PFSK-1 (cell line): ENCODE data around the gene LRRC32.

Experiments
- FOXP2 ChIP-seq: optimal IDR thresholded peaks from 2 replicates; pipeline ENCODE3; 2011; ENCODE audit warnings: borderline replicate concordance, control low read depth, inconsistent platforms; ENCODE audit not compliant: insufficient read depth; ENCODE audit errors: extremely low read length, extremely low read depth
- POLR2AphosphoS5 ChIP-seq: IDR thresholded peaks from 2 replicates; pipeline ENCODE4 v1.6.1; 2012; ENCODE audit warnings: low read depth, mild to moderate bottlenecking, control low read depth, low read length, moderate library complexity
- SIN3A ChIP-seq: IDR thresholded peaks from 2 replicates; pipeline ENCODE4 v1.6.1; 2012; ENCODE audit warnings: mild to moderate bottlenecking, low read length, moderate library complexity, borderline replicate concordance; ENCODE audit not compliant: insufficient read depth
- TAF1 ChIP-seq: IDR thresholded peaks from 2 replicates; pipeline ENCODE4 v1.6.1; 2012; ENCODE audit warnings: low read length, control low read depth, borderline replicate concordance; ENCODE audit not compliant: insufficient read depth
- TF ChIP-seq, protein P1 (sequence below), 2 experiments: IDR thresholded peaks; 2 replicates each; pipeline versions ENCODE4 v1.6.1 to v1.8.0; 2011 to 2012; ENCODE audit warnings: low read depth in 2 of 2, low read length in 2 of 2, control low read depth in 1 of 2, inconsistent platforms in 1 of 2, mild to moderate bottlenecking in 1 of 2, moderate library complexity in 1 of 2; ENCODE audit not compliant: insufficient read depth in 1 of 2

Gene LRRC32

DNA sequence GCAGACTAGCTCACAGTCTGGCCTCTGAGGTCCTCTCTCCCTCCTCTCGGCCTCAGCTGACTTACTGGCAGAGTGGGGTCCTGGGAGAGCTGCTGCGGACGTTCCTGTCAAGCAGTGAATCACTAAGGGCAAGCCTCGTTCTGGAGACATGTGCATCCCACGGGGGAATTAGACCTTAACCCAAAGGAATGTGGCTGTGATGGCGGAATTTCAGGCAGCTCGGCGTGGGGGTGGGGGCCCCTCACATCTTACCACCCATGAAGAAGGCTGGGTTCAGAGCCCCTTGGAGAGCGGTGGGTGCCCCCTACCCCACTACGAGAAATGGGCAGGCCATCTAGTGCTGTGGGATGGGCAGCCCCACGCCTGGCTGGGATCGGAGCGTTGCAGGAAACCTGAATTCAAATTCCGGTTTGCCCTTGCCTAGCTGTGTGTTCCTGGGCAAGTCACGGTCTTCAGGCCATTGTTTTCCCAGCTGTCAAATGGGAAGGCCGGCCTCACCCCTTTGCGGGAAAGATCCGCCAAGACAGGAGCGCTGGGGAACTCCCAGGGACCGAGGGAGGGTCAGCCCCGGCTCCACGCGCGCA lies 554 bp downstream of the LRRC32 start:
- TF ChIP-seq FOXP2 (no peak), SIN3A (no peak), TAF1 (no peak), POLR2AphosphoS5 (no peak)
- TF ChIP-seq, protein P1, sequence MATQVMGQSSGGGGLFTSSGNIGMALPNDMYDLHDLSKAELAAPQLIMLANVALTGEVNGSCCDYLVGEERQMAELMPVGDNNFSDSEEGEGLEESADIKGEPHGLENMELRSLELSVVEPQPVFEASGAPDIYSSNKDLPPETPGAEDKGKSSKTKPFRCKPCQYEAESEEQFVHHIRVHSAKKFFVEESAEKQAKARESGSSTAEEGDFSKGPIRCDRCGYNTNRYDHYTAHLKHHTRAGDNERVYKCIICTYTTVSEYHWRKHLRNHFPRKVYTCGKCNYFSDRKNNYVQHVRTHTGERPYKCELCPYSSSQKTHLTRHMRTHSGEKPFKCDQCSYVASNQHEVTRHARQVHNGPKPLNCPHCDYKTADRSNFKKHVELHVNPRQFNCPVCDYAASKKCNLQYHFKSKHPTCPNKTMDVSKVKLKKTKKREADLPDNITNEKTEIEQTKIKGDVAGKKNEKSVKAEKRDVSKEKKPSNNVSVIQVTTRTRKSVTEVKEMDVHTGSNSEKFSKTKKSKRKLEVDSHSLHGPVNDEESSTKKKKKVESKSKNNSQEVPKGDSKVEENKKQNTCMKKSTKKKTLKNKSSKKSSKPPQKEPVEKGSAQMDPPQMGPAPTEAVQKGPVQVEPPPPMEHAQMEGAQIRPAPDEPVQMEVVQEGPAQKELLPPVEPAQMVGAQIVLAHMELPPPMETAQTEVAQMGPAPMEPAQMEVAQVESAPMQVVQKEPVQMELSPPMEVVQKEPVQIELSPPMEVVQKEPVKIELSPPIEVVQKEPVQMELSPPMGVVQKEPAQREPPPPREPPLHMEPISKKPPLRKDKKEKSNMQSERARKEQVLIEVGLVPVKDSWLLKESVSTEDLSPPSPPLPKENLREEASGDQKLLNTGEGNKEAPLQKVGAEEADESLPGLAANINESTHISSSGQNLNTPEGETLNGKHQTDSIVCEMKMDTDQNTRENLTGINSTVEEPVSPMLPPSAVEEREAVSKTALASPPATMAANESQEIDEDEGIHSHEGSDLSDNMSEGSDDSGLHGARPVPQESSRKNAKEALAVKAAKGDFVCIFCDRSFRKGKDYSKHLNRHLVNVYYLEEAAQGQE (IDR thresholded peaks at IDR 0.05; ENCODE audit: insufficient read depth in 1 of 2, low read depth in 2 of 2, low read length in 2 of 2) = no peak

DNA sequence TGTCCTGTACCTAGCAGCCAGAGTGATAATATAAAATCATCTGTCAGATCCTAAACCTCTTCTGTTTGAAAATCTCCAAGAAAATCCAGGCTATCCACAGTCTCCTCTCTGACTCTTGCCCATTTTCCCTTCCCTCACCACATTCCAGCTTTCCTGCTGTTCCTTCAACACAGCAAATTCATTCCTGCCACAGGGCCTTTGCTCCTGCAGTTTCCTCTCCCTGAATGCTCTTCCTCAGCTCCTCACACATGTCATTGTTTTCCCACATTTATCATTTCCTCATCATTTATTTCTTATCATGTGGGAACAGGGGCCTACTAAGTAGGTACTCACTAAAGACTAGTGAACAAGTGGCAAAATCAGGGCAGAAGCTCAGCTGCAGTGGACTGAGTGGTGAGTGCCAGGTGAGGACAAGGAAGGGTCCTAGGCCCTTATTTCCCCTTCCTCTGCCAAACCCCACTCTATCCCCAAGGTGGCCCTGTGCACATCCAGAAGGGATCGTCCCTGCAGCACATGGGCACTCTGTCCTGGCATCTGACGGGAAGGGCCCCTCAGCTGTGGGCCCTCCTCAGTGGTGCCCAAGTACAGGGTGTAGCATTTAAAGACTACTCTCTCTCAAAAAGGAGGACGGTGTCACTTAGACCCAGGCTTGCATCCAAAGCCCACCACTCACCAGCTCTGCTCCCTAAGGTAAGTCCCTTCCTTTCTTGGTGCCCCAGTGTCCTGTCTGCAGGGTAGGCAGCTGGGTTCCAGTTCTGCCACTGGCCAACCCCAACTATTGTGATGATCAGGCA lies 2.0 kb downstream of the LRRC32 start:
- TF ChIP-seq TAF1 (no peak), SIN3A (no peak), POLR2AphosphoS5 (no peak), FOXP2 (no peak)
- TF ChIP-seq, protein P1 (IDR thresholded peaks at IDR 0.05; ENCODE audit: insufficient read depth in 1 of 2, low read depth in 2 of 2, low read length in 2 of 2) = no peak

DNA sequence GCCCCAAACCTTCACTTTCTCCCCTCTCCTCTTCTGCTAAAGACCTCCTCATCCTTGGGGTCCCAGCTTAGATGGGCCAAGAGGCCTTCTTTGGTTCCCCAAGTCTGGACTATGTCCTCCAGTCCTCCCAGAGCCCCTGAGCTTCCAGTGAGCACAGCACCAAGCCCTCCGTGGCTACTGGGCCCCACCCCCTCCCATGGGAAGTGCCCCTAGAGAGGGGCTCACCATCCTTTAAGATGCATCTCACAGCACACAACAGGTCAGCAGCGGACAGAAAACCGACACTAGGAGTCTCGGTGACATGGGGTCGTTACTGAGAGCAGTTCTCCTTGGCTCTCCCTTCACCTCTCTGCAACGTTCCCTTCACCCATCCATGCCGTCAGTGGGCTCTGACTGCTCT lies 2.7 kb downstream of the LRRC32 start:
- TF ChIP-seq FOXP2 = no peak
- TF ChIP-seq SIN3A = no peak
- no peak for TF ChIP-seq TAF1
- no peak for TF ChIP-seq POLR2AphosphoS5
- TF ChIP-seq, protein P1 (IDR thresholded peaks at IDR 0.05; ENCODE audit: insufficient read depth in 1 of 2, low read depth in 2 of 2, low read length in 2 of 2) = no peak

DNA sequence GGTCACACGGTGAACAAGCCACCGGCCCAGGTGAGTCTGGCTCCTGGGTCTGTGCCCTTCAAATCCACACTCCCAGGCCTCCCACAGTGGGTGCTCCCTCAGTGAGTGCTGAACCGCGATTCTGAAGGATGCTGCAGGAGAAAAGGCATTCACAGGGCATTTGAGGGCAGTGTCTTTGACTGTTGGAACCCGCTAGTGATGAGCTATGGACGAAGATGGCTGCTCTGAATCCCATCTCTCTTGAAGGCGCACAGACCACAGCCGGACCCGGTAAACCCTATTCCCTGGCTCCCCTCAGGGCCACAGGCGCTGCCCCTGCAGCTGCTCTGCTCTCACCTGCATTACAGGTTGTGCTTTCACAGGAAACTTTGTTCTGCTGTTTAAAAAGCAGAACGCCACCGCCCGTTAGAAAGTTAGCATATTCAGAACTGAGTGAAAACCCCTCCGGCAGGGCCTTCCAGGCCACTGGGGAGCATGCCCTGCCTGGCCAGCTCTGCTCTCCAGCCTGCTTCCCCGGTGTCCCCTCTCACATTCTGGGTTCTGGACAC lies 3.2 kb downstream of the LRRC32 start:
- TF ChIP-seq POLR2AphosphoS5 = no peak

DNA sequence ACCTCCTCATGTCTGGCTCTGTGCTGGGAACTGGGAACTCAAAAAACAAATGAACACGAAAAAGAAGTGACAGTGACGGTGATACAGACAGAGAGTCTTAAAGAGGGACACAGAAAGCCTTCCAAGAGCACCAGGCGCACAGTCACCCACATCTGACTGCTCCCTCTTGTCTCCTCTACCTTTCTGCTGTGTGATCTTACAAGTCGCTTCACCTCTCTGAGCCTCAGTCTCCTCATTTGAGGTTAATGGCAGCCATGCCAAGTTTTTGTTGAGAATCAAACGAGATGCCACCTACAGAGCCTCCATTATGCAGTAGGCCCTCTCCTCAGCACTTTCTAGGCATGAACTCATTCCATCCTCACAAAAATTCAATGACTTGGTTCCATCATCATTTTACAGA lies 3.7 kb downstream of the LRRC32 start:
- TF ChIP-seq SIN3A = no peak

DNA sequence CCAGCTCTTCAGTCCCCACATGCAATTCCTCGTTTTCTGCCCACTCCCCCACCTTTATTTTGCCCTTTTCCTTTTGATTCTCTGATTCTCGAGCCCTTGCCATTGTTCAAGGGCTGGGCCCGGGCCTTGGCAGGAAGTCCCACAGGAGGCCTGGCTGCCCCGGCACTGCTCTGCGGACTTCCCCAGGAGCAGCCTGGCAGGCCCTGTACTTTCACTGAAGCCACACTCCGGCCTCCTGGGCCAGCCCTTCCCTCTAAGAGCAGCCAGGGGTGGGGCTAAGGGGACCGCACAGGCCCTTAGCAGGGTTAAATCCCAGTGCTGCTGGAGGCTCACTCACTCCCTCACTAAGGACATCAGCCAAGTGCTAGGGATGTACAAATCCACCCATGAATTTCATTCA lies 4.1 kb downstream of the LRRC32 start:
- TF ChIP-seq SIN3A (no peak), TAF1 (no peak), POLR2AphosphoS5 (no peak), FOXP2 (no peak)
- TF ChIP-seq, protein P1 (IDR thresholded peaks at IDR 0.05; ENCODE audit: insufficient read depth in 1 of 2, low read depth in 2 of 2, low read length in 2 of 2) = no peak
